Measurements from ENCODE around the gene MYO15B.

MYO15B gene

GRCh38 chr17:75587675-75588595 lies at the start of gene MYO15B:
Gene MYO15B (plus strand): TSS chr17:75587800. CDS start chr17:75588058, 258 bp downstream.
- DNase-seq (ENCODE audit: low read depth in 2 of 2, low spot score in 1 of 2), result peak; percentile 41 to 42

GRCh38 chr17:75539967-75540729 lies 47.5 kb upstream of the MYO15B start:
- DNase-seq (ENCODE audit: low read depth in 2 of 2, low spot score in 1 of 2), result no peak

DNA sequence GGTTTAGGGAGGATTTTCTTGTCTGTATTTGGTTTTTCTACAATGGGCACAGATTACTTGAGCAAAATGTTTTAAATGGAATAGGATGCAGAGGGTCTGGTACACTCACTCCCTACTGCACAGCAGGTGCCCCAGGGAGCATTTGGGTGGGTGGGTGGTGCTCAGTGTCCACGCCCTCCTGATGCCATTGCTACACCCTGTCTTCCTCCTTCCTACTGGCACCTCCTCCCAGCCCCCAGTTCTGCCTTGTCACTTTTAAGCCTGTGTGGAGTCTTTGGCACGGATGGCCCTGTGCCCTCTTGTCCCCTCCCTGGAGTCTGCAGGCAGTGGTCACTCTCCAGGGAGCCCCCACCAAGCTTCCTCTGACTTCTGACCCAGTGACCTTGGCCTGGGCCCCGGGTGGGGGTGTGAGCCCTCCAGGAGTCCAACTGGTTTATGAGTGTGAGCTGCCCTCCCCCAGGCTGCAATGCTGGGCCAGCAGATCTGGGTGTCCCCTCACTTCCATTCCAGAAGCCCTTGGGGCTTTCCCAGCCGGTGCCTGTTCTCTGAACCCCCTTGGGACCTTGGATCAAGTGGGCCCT lies 46.6 kb upstream of the MYO15B start:
- DNase-seq (ENCODE audit: low read depth in 2 of 2, low spot score in 1 of 2), result no peak

DNA sequence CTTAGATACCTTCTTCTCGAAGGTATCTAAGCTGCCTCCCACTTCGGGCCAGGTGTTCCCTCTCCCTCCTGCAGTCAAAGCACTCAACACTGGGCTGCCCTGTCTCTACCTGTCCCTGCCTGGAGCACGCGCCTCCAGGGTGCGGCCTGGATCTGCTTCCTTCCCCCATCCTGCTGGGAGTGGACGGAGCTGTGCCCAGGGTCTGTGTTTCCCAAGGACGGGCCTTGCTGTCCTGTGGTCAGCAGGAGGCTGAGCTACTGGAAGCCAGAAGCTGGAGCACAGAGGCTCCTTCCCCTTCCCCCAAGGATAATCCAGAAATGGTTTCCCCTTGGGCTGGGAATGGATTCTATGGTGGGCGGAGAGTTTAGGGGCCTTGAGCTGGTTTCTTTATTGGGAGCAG lies 45.4 kb upstream of the MYO15B start:
- no peak for DNase-seq (ENCODE audit: low read depth in 2 of 2, low spot score in 1 of 2)

GRCh38 chr17:75542728-75543336 lies 44.8 kb upstream of the MYO15B start:
- DNase-seq (ENCODE audit: low read depth in 2 of 2, low spot score in 1 of 2), result no peak

DNA sequence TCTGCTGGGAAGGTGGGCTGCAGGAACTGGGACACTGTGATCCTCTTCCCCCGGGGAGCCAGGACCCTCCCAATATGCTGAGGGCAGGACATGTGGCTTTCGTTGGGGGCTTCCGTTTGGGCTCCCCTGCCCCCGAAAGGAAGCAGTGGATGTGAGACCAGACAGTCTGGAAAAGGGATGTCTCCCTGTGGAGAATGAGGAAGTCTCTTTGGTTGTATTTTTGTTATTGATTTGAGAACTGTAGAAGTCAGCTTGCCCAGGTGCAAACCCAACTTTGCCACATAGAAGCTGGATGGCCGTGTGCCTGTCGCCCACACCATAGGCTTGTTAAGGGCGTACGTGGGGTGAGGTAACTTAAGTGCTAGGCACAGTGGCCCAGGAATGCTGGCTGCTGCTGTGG lies 43.4 kb upstream of the MYO15B start:
- no peak for DNase-seq (ENCODE audit: low read depth in 2 of 2, low spot score in 1 of 2)

GRCh38 chr17:75546181-75546580 lies 41.4 kb upstream of the MYO15B start:
- DNase-seq (ENCODE audit: low read depth in 2 of 2, low spot score in 1 of 2), result no peak

DNA sequence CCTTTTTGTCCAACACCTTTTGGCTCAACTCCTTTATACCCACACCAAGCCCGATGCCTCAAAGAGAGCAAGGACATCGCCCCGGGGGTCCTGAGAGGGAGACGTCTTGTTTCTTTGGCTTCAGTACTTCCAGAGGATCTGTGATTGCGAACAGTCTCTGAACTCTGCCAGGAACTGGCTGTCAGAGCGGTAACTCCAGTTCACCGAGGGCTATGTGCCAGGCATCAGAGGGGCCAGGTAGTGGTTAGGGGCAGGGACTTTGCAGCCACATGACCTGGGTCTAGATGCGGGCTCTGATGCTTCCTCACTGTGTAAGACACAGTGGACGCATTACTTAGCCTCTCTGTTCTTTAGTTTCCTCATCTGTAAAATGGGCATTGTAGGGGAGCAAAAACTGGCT lies 40.5 kb upstream of the MYO15B start:
- DNase-seq (ENCODE audit: low read depth in 2 of 2, low spot score in 1 of 2), result no peak

GRCh38 chr17:75548813-75549212 lies 38.8 kb upstream of the MYO15B start:
- no peak for DNase-seq (ENCODE audit: low read depth in 2 of 2, low spot score in 1 of 2)

DNA sequence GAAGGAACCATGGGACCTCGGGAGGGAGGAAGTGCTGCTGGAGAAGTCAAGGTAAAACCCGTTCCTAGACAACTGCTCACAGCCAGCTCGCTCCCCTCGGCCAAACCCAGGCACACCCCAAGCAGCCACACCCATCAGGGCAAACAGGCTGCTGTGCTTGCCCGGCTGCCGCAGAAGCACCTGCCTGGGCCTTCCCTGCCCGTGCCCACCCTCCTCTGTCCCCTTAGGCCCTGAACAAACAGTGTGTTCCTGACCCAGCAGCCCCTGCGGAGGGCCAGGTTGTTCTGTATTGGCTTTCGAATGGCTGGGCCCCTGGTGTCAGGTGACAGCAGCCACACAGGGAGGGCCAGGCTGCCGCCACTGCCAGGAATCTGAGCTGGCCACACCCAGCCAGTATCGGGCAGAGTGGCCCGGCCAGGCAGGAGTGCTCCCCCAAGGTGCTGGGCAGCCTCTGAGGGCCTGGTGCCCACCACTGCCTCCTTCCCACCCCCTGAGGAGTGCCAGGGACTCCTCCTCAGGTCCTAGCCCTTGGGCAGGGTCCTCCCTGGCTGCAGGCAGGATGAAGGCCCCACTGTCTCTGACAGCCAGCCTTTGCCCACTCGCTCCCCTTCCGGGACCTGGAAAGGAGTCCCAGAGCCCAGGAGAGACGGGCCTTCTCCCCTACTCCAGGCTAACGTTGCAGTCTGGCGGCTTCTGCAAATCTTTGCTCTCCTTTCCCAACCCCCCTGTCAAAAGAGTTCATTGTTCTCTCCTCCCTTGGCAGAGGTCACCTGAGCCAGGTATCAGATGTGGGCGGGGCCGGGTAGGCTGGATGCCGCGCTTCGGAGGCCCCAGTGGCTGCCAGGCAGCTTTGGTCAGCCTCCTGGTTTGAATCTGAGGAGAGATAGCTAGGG lies 38.1 kb upstream of the MYO15B start:
- DNase-seq (ENCODE audit: low read depth in 2 of 2, low spot score in 1 of 2), result no peak

DNA sequence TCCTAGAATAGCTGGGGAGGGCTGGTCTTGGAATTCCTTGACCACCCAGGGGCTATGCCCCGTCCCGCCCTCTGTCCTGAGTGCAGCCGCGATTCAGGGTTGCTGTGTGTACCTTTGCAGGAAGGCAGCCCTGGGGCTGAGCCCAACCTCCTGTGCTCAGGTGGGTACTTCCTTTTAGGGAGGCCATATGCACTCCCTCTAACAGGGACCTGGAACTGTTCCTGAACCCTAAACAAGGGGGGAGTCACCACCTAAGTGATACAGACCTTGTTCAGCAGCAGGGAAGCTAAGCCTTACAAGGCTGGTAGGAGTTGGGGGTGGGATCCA lies 37.5 kb upstream of the MYO15B start:
- DNase-seq (ENCODE audit: low read depth in 2 of 2, low spot score in 1 of 2), result no peak

DNA sequence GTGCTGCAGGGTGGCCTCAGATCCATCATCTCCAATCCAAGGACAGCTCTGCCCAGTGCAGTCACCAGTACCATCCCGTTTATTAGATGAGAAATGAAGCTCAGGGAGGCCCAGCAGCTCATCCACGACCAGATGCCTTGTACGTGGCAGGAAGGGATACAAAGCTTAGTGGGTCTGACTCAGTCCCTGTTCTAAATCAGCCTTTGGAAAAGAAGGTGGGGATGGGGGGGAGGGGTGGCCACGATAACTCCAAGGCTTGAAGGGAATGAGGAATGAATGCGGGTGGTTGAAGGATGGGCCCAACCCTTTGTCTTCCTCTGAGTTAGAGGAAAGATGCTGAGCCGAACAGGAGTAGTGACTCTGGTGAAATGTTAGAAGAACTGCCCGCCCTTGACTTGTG lies 36.3 kb upstream of the MYO15B start:
- no peak for DNase-seq (ENCODE audit: low read depth in 2 of 2, low spot score in 1 of 2)

DNA sequence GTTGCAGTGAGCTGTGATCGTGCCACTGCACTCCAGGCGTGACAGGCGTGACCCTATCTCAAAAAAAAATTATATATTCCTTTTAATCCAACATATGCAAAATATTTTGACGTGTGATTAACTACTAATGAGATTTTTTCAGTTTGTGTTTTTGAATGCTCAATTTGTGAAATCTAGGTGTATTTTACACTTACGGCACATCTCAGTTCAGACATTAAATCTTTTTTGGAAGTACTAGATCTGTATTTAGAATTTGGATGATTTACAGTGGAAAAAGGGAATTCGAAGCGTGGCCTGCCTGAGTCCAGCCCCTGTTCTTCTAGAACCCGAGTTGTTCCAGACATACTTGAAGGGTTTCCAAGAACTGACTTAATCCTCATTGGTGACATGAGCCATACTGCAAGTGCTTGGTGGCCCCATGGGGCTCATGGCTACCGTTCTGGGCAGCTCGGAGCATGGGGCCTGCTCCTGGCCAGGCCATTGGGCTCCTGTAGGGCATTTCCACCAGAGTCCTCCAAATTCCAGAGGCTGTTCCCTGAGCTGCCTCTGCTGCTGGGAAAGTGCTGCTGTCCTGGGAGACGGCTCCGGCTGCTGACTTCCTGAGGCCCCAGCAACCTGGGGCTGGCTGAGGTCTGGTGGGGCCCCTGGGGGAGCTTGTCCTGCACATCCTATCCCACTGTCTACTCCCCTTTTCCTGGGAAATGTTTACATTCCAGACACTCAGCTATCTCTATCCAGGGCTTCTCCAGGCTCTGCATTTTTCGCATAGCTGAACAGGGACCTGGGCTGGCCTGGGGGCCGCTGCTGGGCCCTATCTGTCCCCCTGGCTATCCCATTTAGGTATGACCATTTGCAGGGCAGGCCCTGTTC lies 34.9 kb upstream of the MYO15B start:
- no peak for DNase-seq (ENCODE audit: low read depth in 2 of 2, low spot score in 1 of 2)

GRCh38 chr17:75553295-75554110 lies 34.1 kb upstream of the MYO15B start:
- DNase-seq (ENCODE audit: low read depth in 2 of 2, low spot score in 1 of 2), result no peak

DNA sequence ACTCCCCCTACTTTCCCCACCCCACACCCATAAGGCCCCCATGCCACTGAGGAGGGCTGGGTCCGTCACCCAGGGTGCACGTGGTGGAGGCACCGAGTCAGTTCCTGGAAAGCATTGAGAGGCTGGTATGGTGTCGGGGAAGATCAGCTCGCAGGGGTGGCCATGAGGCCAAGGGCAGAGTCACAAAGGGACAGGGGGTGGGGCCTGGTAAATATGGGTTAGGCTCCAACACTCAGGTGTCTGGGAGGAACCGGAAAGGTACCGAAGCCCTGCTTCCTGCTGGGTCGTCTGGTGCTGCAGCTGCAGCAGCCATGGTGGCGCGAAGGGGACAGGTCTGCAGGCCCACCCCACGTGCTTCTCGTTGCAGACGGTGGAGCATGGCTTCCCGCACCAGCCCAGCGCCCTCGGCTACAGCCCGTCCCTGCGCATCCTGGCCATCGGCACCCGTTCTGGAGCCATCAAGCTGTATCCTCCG lies 31.9 kb upstream of the MYO15B start:
- DNase-seq (ENCODE audit: low read depth in 2 of 2, low spot score in 1 of 2), result no peak

DNA sequence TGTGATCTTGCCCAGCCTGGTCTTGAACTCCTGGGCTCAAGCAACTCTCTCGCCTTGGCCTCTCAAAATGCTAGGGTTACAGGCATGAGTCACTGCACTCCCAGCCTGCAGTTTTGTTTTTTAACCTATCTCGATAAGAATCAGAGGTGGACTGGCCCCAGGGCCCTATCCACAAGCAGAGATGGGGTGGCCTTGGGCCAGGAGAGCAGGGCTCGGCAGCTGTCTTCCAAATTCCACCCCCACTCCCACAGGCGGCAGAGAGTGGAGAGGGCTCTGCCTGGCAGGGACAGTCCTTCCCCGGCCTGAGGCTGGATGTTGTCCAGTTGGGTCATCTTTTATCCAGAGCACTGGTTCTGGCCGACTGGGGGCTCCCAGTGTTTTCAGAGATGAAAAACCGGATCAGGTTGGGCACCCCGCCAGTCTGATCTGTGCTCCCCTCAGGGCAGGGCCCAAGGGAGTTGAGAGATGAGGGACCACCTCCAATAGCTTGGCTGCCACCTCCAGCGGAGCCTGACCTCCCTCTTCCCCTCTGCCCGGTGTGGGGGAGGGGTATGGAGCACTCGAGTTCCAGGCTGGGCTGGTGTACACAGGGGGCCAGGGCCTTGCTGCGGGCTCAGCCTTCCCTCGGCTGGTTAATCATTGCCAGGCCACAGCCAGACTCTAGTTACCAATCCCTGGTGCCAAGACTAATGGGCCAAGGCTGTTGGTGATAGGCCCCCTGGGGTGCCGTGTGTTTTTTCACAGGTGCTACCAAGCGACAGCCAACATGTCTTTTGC lies 30.3 kb upstream of the MYO15B start:
- no peak for DNase-seq (ENCODE audit: low read depth in 2 of 2, low spot score in 1 of 2)

GRCh38 chr17:75557852-75558665 lies 29.5 kb upstream of the MYO15B start:
- DNase-seq (ENCODE audit: low read depth in 2 of 2, low spot score in 1 of 2), result no peak

All from stimulated activated CD8-positive, alpha-beta memory T cell treated with anti-CD3 and anti-CD28 coated beads, Interleukin-4, amount 100 ng/mL, for 1 hour (primary cell).